Measurements from ENCODE around the gene ATG2B. TPM values are rescaled to one million over a fixed set of nuclear protein-coding genes. Genes with fewer than 3 reads are reported as not detected.

The ATG2B gene
- total RNA-seq, 5 donors from 2014 or later (not counting 1 experiment from before 2014, with no cell fraction given), result 27.7 to 37.3 (median 31.5) TPM

DNA sequence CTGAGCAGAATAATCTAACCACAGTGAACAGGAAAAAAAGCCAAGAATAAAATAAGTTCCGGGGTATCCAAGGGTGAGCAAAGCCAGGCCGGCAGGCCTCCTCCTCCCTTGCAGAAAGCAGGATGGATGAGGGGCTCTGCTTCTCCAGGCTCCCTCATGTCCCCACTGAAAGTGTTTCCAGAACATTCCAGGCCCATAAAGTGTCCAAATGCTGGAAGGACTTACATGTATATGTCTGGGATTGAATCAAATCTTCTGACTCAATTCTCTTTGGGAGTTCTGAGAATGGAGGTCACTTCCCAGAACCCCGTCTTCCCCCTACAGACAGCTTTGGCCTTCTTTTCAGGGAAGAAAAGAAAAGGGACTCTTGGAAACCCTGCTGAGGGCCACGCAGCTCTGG, 132.1 kb downstream of the ATG2B start:
- H3K27ac Mint-ChIP-seq, result no peak overlapping the region
- Histone ChIP-seq H3K27me3 (replicated peaks in 1 of 2; ENCODE audit: control insufficient read depth in 2 of 2, extremely low read depth in 1 of 2, insufficient read depth in 2 of 2, low read length in 1 of 2) (peaks cover 0 to 21% of the 10 kb centered on the region in 2 experiments), H3K36me3 (ENCODE audit: control insufficient read depth in 2 of 2, extremely low read depth in 1 of 2, insufficient read depth in 1 of 2, low read length in 1 of 2) (no peaks in the 10 kb centered on the region), H3K4me3 (ENCODE audit: control insufficient read depth in 1 of 2, extremely low read depth in 1 of 2, low read length in 1 of 2) (no peak overlapping the region), H3K9me3 (no peaks in the 10 kb centered on the region), H3K4me1 (ENCODE audit: control insufficient read depth in 1 of 2, extremely low read depth in 1 of 2, insufficient read depth in 2 of 2, low read length in 2 of 2) (no peaks in the 10 kb centered on the region), H3K27ac (ENCODE audit: low read length) (no peak overlapping the region)
- peaks cover 3 to 7% of the 10 kb centered on the region in 2 donors for H3K27me3 Mint-ChIP-seq
- 83% methylated on average over 1 of the region's 4 CpGs for WGBS (ENCODE audit: insufficient coverage)
- DNase-seq (no peak), ATAC-seq (replicated peaks in 1 of 4) (no peak)
- no peaks in the 10 kb centered on the region for H3K36me3 Mint-ChIP-seq
- H3K4me1 Mint-ChIP-seq, result no peaks in the 10 kb centered on the region
- ChIA-PET CTCF (no interaction called here), POLR2A (no interaction called here)
- H3K9me3 Mint-ChIP-seq, result no peaks in the 10 kb centered on the region
- H3K4me3 Mint-ChIP-seq, result no peak overlapping the region

DNA sequence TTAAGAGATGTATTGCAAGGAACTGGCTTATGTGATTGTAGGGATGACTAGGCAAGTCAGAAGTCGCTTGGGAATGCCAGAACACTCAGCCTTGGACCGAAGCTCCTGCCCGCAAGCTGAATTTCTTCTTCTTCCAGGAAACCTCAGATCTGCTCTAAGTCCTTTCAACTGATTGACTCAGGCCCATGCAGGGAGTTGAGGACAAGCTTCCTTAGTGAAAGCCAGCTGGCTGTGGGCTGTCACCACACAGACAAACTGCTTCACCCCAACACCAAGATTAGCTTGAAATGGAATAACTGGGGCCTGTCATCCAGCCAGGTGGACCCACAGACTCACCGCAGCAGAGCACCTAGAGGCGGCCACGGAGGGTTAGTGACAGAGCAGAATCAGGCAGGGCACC, 133.8 kb downstream of the ATG2B start:
- no peak overlapping the region for H3K4me3 Mint-ChIP-seq
- no peaks in the 10 kb centered on the region for H3K4me1 Mint-ChIP-seq
- no peaks in the 10 kb centered on the region for H3K4me1 ChIP-seq (ENCODE audit: control insufficient read depth in 1 of 2, extremely low read depth in 1 of 2, insufficient read depth in 2 of 2, low read length in 2 of 2)
- H3K36me3 ChIP-seq (ENCODE audit: control insufficient read depth in 2 of 2, extremely low read depth in 1 of 2, insufficient read depth in 1 of 2, low read length in 1 of 2), result no peaks in the 10 kb centered on the region
- DNase-seq (no peak), ATAC-seq (replicated peaks in 1 of 4) (no peak)
- POLR2A ChIA-PET, result no interaction called here
- H3K27ac ChIP-seq (ENCODE audit: low read length), result no peak overlapping the region
- 93% methylated on average over 6 of the region's 6 CpGs for WGBS (ENCODE audit: insufficient coverage)
- CTCF ChIA-PET, result no interaction called here
- H3K27ac Mint-ChIP-seq, result no peak overlapping the region
- H3K27me3 Mint-ChIP-seq, result peaks cover 10% of the 10 kb centered on the region in 2 donors
- no peaks in the 10 kb centered on the region for H3K9me3 Mint-ChIP-seq
- no peak overlapping the region for H3K4me3 ChIP-seq (ENCODE audit: control insufficient read depth in 1 of 2, extremely low read depth in 1 of 2, low read length in 1 of 2)
- peaks cover 0 to 15% of the 10 kb centered on the region in 2 experiments for H3K27me3 ChIP-seq (replicated peaks in 1 of 2; ENCODE audit: control insufficient read depth in 2 of 2, extremely low read depth in 1 of 2, insufficient read depth in 2 of 2, low read length in 1 of 2)
- H3K9me3 ChIP-seq, result no peaks in the 10 kb centered on the region
- no peaks in the 10 kb centered on the region for H3K36me3 Mint-ChIP-seq

Other genes with a start within 250 kb of the ATG2B start
- gene BDKRB2, start 158.5 kb downstream of the ATG2B start, total RNA-seq, result under 1 TPM in 2 of 5 donors, not detected in 3; 0.06 to 0.09 TPM
- gene BDKRB1, start 107.1 kb downstream of the ATG2B start, total RNA-seq, result not detected
- 10 to 100 TPM in 4 of 5 donors, 1 to 10 TPM in 1; 5.9 to 18.8 (median 15.0) TPM for gene GSKIP, start 185 bp upstream of the ATG2B start, total RNA-seq
- gene AK7, start 28.8 kb upstream of the ATG2B start, total RNA-seq, result under 1 TPM in 2 of 5 donors, not detected in 3; 0.13 to 0.20 TPM
- gene PAPOLA, start 139.0 kb upstream of the ATG2B start, total RNA-seq, result 100 to 1,000 TPM; 168 to 207 (median 183) TPM

Data from T-cell (primary cell).